SK-N-MC (cell line): ENCODE measurements around the gene FAIM2.

Experiments used
- EZH2 ChIP-seq: fragments of 200-600 bp; sonication (generic); IDR thresholded peaks from one replicate; pipeline ENCODE4 v1.6.1; 2017; ENCODE audit warnings: antibody characterized with exemption
- FOXP2 ChIP-seq: optimal IDR thresholded peaks from 2 replicates; pipeline ENCODE3; 2011; ENCODE audit warnings: mild to moderate bottlenecking, moderate library complexity; ENCODE audit not compliant: insufficient read depth; ENCODE audit errors: extremely low read length, control extremely low read depth
- POLR2AphosphoS5 ChIP-seq: IDR thresholded peaks from 2 replicates; pipeline ENCODE4 v1.6.1; 2012; ENCODE audit warnings: mild to moderate bottlenecking, low read depth, low read length, borderline replicate concordance

GRCh38 chr12:49824416-49824815, 79.3 kb downstream of the FAIM2 start:
- no peak for TF ChIP-seq EZH2
- TF ChIP-seq POLR2AphosphoS5, result no peak
- TF ChIP-seq FOXP2, result no peak
